ENCODE measurements around the gene KIF3B.
"Not testable (repeated sequence)": the region's sequence is repeated elsewhere in the genome, so short reads cannot be mapped to it uniquely, and the experiment has no call there.

Gene KIF3B

GRCh38 chr20:32330555-32330897, 53.1 kb downstream of the KIF3B start:
- DNase-seq (ENCODE audit: low read depth in 2 of 2): no peak

- DNase-seq (ENCODE audit: low read depth in 2 of 2): no peak
These were observed 55.2 kb downstream of the KIF3B start for GRCh38 chr20:32332614-32333013.

- no peak for DNase-seq (ENCODE audit: low read depth in 2 of 2)
These were observed 55.9 kb downstream of the KIF3B start for GRCh38 chr20:32333181-32333987.

- peak; percentile 27 to 31 for DNase-seq (ENCODE audit: low read depth in 2 of 2)
These were observed 56.8 kb downstream of the KIF3B start for GRCh38 chr20:32333988-32334885.

GRCh38 chr20:32336918-32337347, 59.5 kb downstream of the KIF3B start:
- DNase-seq (ENCODE audit: low read depth in 2 of 2): no peak

GRCh38 chr20:32337937-32338661, 60.6 kb downstream of the KIF3B start:
- DNase-seq (ENCODE audit: low read depth in 2 of 2): no peak

- no peak for DNase-seq (ENCODE audit: low read depth in 2 of 2)
These were observed 61.2 kb downstream of the KIF3B start for GRCh38 chr20:32338665-32339064.

- DNase-seq (ENCODE audit: low read depth in 2 of 2): no peak
These were observed 61.7 kb downstream of the KIF3B start for GRCh38 chr20:32339116-32339515.

GRCh38 chr20:32341053-32341452, 63.6 kb downstream of the KIF3B start:
- not testable (repeated sequence) for DNase-seq (ENCODE audit: low read depth in 2 of 2)

GRCh38 chr20:32343439-32343838, 66.0 kb downstream of the KIF3B start:
- DNase-seq (ENCODE audit: low read depth in 2 of 2): no peak

- no peak for DNase-seq (ENCODE audit: low read depth in 2 of 2)
These were observed 67.5 kb downstream of the KIF3B start for GRCh38 chr20:32344835-32345506.

- no peak for DNase-seq (ENCODE audit: low read depth in 2 of 2)
These were observed 70.8 kb downstream of the KIF3B start for GRCh38 chr20:32348207-32348606.

GRCh38 chr20:32350421-32350820, 73.0 kb downstream of the KIF3B start:
- no peak for DNase-seq (ENCODE audit: low read depth in 2 of 2)

- no peak for DNase-seq (ENCODE audit: low read depth in 2 of 2)
These were observed 74.8 kb downstream of the KIF3B start for GRCh38 chr20:32352121-32352720.

GRCh38 chr20:32353848-32354496, 76.5 kb downstream of the KIF3B start:
- no peak for DNase-seq (ENCODE audit: low read depth in 2 of 2)

GRCh38 chr20:32354592-32355416, 77.4 kb downstream of the KIF3B start:
- DNase-seq (ENCODE audit: low read depth in 2 of 2): no peak

GRCh38 chr20:32355417-32355841, 78.0 kb downstream of the KIF3B start:
- no peak for DNase-seq (ENCODE audit: low read depth in 2 of 2)

- not testable (repeated sequence) for DNase-seq (ENCODE audit: low read depth in 2 of 2)
These were observed 78.6 kb downstream of the KIF3B start for GRCh38 chr20:32355907-32356621.
